ENCODE results near the gene HERPUD1.
"Not testable (repeated sequence)": the region's sequence is repeated elsewhere in the genome, so short reads cannot be mapped to it uniquely, and the experiment has no call there.

HERPUD1 gene

GRCh38 chr16:56982695-56983094 lies 50.8 kb downstream of the HERPUD1 start:
- DNase-seq (ENCODE audit: low read depth) = no peak

GRCh38 chr16:56983211-56983751 lies 51.3 kb downstream of the HERPUD1 start:
- no peak for DNase-seq (ENCODE audit: low read depth)

GRCh38 chr16:56984639-56985038 lies 52.7 kb downstream of the HERPUD1 start:
- DNase-seq (ENCODE audit: low read depth) = no peak

GRCh38 chr16:56985288-56985961 lies 53.5 kb downstream of the HERPUD1 start:
- no peak for DNase-seq (ENCODE audit: low read depth)

- DNase-seq (ENCODE audit: low read depth) = no peak
These were observed 54.0 kb downstream of the HERPUD1 start for GRCh38 chr16:56985962-56986360.

GRCh38 chr16:56986361-56986760 lies 54.4 kb downstream of the HERPUD1 start:
- DNase-seq (ENCODE audit: low read depth) = no peak

- DNase-seq (ENCODE audit: low read depth) = not testable (repeated sequence)
These were observed 55.0 kb downstream of the HERPUD1 start for GRCh38 chr16:56986908-56987307.

GRCh38 chr16:56987692-56988091 lies 55.8 kb downstream of the HERPUD1 start:
- DNase-seq (ENCODE audit: low read depth) = no peak

GRCh38 chr16:56988161-56988947 lies 56.4 kb downstream of the HERPUD1 start:
- no peak for DNase-seq (ENCODE audit: low read depth)

- DNase-seq (ENCODE audit: low read depth) = peak; percentile 81
These were observed 57.3 kb downstream of the HERPUD1 start, which contains the start of gene NLRC5 for GRCh38 chr16:56988948-56989945. TSS of gene NLRC5 (plus strand) at chr16:56989557. CDS start at chr16:57020713, 31,156 bp downstream.

GRCh38 chr16:56989988-56990387 lies 58.0 kb downstream of the HERPUD1 start:
- no peak for DNase-seq (ENCODE audit: low read depth)

- DNase-seq (ENCODE audit: low read depth) = no peak
These were observed 58.7 kb downstream of the HERPUD1 start for GRCh38 chr16:56990407-56991286.

- DNase-seq (ENCODE audit: low read depth) = not testable (repeated sequence)
These were observed 60.5 kb downstream of the HERPUD1 start for GRCh38 chr16:56992431-56992830.

- no peak for DNase-seq (ENCODE audit: low read depth)
These were observed 61.3 kb downstream of the HERPUD1 start for GRCh38 chr16:56993204-56993603.

GRCh38 chr16:56994311-56994710 lies 62.4 kb downstream of the HERPUD1 start:
- no peak for DNase-seq (ENCODE audit: low read depth)

Measured in activated T-cell treated with anti-CD3 and anti-CD28 coated beads for 1 hour (primary cell).